Neural progenitor cell (in vitro differentiated cells): ENCODE results near the gene MARS2. TPM values are rescaled to one million over a fixed set of nuclear protein-coding genes. Genes with fewer than 3 reads are reported as not detected.
"Not testable (repeated sequence)": the region's sequence is repeated elsewhere in the genome, so short reads cannot be mapped to it uniquely, and the experiment has no call there.

Source experiments
- DNase-seq: peaks from one replicate; pipeline ENCODE4 v3.0.0-alpha.2; 2016; ENCODE audit warnings: low spot score
- H2AFZ ChIP-seq: fragments of 200-600 bp; sonication (generic); replicated peaks from 2 replicates; pipeline ENCODE4 v1.6.1; 2016; ENCODE audit warnings: antibody characterized with exemption
- H3F3A ChIP-seq: fragments of 200-600 bp; sonication (generic); 2 replicates; pipeline ENCODE4 v1.6.1; 2016; ENCODE audit warnings: antibody characterized with exemption, low read depth
- H3K27ac ChIP-seq: fragments of 200-600 bp; sonication (generic); 2 replicates; pipeline ENCODE4 v1.5.1; 2016; ENCODE audit warnings: mild to moderate bottlenecking
- H3K27me3 ChIP-seq: fragments of 200-600 bp; sonication (generic); 2 replicates; pipeline ENCODE4 v1.6.1; 2016; ENCODE audit warnings: mild to moderate bottlenecking, moderate library complexity
- H3K36me3 ChIP-seq: fragments of 200-600 bp; sonication (generic); 2 replicates; pipeline ENCODE4 v1.5.1; 2016
- H3K4me1 ChIP-seq: fragments of 200-600 bp; sonication (generic); 2 replicates; pipeline ENCODE4 v1.6.1; 2016; ENCODE audit warnings: mixed run types
- H3K4me2 ChIP-seq: fragments of 200-600 bp; sonication (generic); 2 replicates; pipeline ENCODE4 v1.6.1; 2016
- H3K4me3 ChIP-seq: fragments of 200-600 bp; sonication (generic); 2 replicates; pipeline ENCODE4 v1.5.1; 2016
- H3K79me2 ChIP-seq: fragments of 200-600 bp; sonication (generic); 2 replicates; pipeline ENCODE4 v1.6.1; 2016; ENCODE audit warnings: low read depth
- H3K9ac ChIP-seq: fragments of 200-600 bp; sonication (generic); 2 replicates; pipeline ENCODE4 v1.6.1; 2016
- H3K9me3 ChIP-seq: fragments of 200-600 bp; sonication (generic); 2 replicates; pipeline ENCODE4 v1.5.1; 2016; ENCODE audit warnings: low read depth
- H4K20me1 ChIP-seq: fragments of 200-600 bp; sonication (generic); 2 replicates; pipeline ENCODE4 v1.6.1; 2016; ENCODE audit warnings: low read depth
- H3K27ac Mint-ChIP-seq: 3 replicates; pipeline ENCODE4 v1.8.0; 2021; ENCODE audit warnings: mixed read lengths
- H3K27me3 Mint-ChIP-seq: 2 replicates; pipeline ENCODE4 v1.8.0; 2022; ENCODE audit warnings: low read depth, mild to moderate bottlenecking, inconsistent platforms, moderate library complexity, mixed read lengths; ENCODE audit not compliant: insufficient read depth
- H3K36me3 Mint-ChIP-seq: 3 replicates; pipeline ENCODE4 v1.8.0; 2021; ENCODE audit warnings: mixed read lengths
- H3K4me1 Mint-ChIP-seq: 3 replicates; pipeline ENCODE4 v1.8.0; 2021; ENCODE audit warnings: mixed read lengths
- H3K4me3 Mint-ChIP-seq: 3 replicates; pipeline ENCODE4 v1.8.0; 2021; ENCODE audit warnings: mild to moderate bottlenecking, moderate library complexity, mixed read lengths
- H3K9me3 Mint-ChIP-seq: 3 replicates; pipeline ENCODE4 v1.8.0; 2020; ENCODE audit warnings: mixed read lengths
- CTCF ChIP-seq: fragments of 200-600 bp; sonication (generic); IDR thresholded peaks from 2 replicates; pipeline ENCODE4 v1.5.1; 2017; ENCODE audit warnings: antibody characterized with exemption, mild to moderate bottlenecking
- EZH2 ChIP-seq: fragments of 200-600 bp; sonication (generic); IDR thresholded peaks from 2 replicates; pipeline ENCODE4 v1.6.1; 2017; ENCODE audit warnings: antibody characterized with exemption, mild to moderate bottlenecking, moderate library complexity
- EZH2phosphoT487 ChIP-seq: fragments of 200-600 bp; sonication (generic); IDR thresholded peaks from 2 replicates; pipeline ENCODE4 v1.6.1; 2017; ENCODE audit warnings: antibody characterized with exemption
- total RNA-seq: library from RNA; depleted of rRNA; stranded (reverse); fragments of >200 nt; gene quantifications from 2 replicates; pipeline ENCODE4 v1.2.3, GENCODE V29; 2015; ENCODE audit warnings: low replicate concordance

The MARS2 gene
- total RNA-seq, 1 donor from 2014 or later, result 5.7 TPM

DNA sequence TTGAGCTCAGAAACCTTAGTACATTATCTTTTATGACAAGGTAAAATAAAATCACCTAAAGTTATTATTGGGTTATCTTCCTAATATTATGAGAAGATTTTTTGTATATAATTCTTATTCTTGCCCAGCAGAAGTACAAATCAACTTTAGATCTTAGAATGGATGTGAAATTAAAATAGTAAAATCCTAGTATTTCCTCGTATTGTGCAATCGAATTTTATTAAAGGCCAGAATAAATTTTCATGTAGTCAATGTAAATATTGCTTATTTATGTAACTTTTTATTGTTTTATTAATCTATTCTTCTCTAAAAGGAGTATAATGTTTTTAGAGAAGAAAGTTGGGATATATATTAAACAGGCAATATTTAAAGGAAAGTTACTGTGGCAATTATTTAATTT lies 12.7 kb downstream of the MARS2 start:
- no peaks in the 10 kb centered on the region for H3K9me3 Mint-ChIP-seq
- no peak for DNase-seq
- Histone ChIP-seq H3K9me3 (no peaks in the 10 kb centered on the region), H3K4me2 (no peak overlapping the region), H3K9ac (no peak overlapping the region), H3F3A (no peaks in the 10 kb centered on the region), H3K4me3 (no peak overlapping the region), H3K27me3 (no peaks in the 10 kb centered on the region), H3K27ac (no peak overlapping the region), H3K79me2 (no peaks in the 10 kb centered on the region), H2AFZ (no peak overlapping the region), H3K4me1 (no peaks in the 10 kb centered on the region), H3K36me3 (peaks cover 7% of the 10 kb centered on the region), H4K20me1 (no peaks in the 10 kb centered on the region)
- H3K27me3 Mint-ChIP-seq, result no peaks in the 10 kb centered on the region
- H3K36me3 Mint-ChIP-seq, result no peaks in the 10 kb centered on the region
- TF ChIP-seq EZH2phosphoT487 (no peak), CTCF (no peak), EZH2 (no peak)
- no peaks in the 10 kb centered on the region for H3K4me1 Mint-ChIP-seq
- no peak overlapping the region for H3K27ac Mint-ChIP-seq
- H3K4me3 Mint-ChIP-seq, result no peak overlapping the region

DNA sequence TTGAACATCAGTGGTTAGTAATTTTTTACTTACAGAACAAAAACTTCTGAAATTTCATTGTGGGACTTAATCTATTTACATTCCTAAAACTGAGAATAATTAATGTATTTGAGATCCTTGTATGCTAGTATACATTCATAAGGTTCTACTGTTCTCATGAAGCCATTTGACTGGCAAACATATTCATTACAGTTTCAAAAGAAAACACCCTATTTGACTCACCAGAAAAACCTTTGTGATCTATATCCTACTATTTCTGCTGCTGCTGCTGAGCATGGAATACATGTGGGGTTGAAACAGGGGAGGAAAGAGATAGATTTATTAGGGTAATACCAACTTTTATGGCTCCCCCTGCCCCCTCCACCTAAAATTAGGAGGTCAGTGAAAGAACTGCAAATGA lies 21.8 kb downstream of the MARS2 start:
- no peak overlapping the region for H3K4me3 Mint-ChIP-seq

GRCh38 chr2:197728555-197729544 lies 23.7 kb downstream of the MARS2 start:
- not testable (repeated sequence) for H3K27me3 ChIP-seq, H3K9me3 Mint-ChIP-seq, H3K4me3 ChIP-seq, H3K27ac Mint-ChIP-seq, H3K4me1 Mint-ChIP-seq, H3K9me3 ChIP-seq, H3K79me2 ChIP-seq, H3K27me3 Mint-ChIP-seq, H3K36me3 Mint-ChIP-seq, H3K4me3 Mint-ChIP-seq, H3F3A ChIP-seq, H3K9ac ChIP-seq, H3K27ac ChIP-seq, DNase-seq, H2AFZ ChIP-seq, H3K36me3 ChIP-seq, H3K4me1 ChIP-seq, H4K20me1 ChIP-seq, H3K4me2 ChIP-seq

More for the DNA sequence above, 21.8 kb downstream of the MARS2 start:
- Histone ChIP-seq H3K9me3 (no peaks in the 10 kb centered on the region), H3K9ac (no peak overlapping the region), H3K4me3 (no peak overlapping the region), H3K27me3 (no peaks in the 10 kb centered on the region), H3K27ac (no peak overlapping the region), H3K4me2 (no peak overlapping the region), H3K36me3 (no peaks in the 10 kb centered on the region), H3K4me1 (no peaks in the 10 kb centered on the region), H3F3A (peaks cover 5% of the 10 kb centered on the region), H2AFZ (no peak overlapping the region), H3K79me2 (no peaks in the 10 kb centered on the region), H4K20me1 (no peaks in the 10 kb centered on the region)
- H3K4me1 Mint-ChIP-seq, result peaks cover 3% of the 10 kb centered on the region
- peaks cover 2% of the 10 kb centered on the region for H3K36me3 Mint-ChIP-seq
- peaks cover 5% of the 10 kb centered on the region for H3K9me3 Mint-ChIP-seq
- TF ChIP-seq CTCF, result no peak
- TF ChIP-seq EZH2, result no peak
- no peak for TF ChIP-seq EZH2phosphoT487
- H3K27me3 Mint-ChIP-seq, result no peaks in the 10 kb centered on the region
- no peak for DNase-seq
- H3K27ac Mint-ChIP-seq, result no peak overlapping the region

GRCh38 chr2:197740200-197740599 lies 35.0 kb downstream of the MARS2 start:
- Histone ChIP-seq H3K9ac (no peak overlapping the region), H3K9me3 (no peaks in the 10 kb centered on the region), H2AFZ (no peak overlapping the region), H3K4me3 (no peak overlapping the region), H4K20me1 (no peaks in the 10 kb centered on the region), H3K36me3 (no peaks in the 10 kb centered on the region), H3K27ac (no peak overlapping the region), H3K27me3 (no peaks in the 10 kb centered on the region), H3F3A (no peaks in the 10 kb centered on the region), H3K4me2 (no peak overlapping the region), H3K79me2 (no peaks in the 10 kb centered on the region), H3K4me1 (no peaks in the 10 kb centered on the region)
- no peaks in the 10 kb centered on the region for H3K4me1 Mint-ChIP-seq
- no peaks in the 10 kb centered on the region for H3K27me3 Mint-ChIP-seq
- H3K27ac Mint-ChIP-seq, result no peak overlapping the region
- TF ChIP-seq EZH2phosphoT487 (no peak), CTCF (no peak), EZH2 (no peak)
- H3K36me3 Mint-ChIP-seq, result no peaks in the 10 kb centered on the region
- no peak overlapping the region for H3K4me3 Mint-ChIP-seq
- H3K9me3 Mint-ChIP-seq, result no peaks in the 10 kb centered on the region
- DNase-seq, result no peak
